Fibroblast of the aortic adventitia (primary cell): ENCODE results near the gene PCDH1. TPM values are rescaled to one million over a fixed set of nuclear protein-coding genes. Genes with fewer than 3 reads are reported as not detected.

Source experiments
- DNase-seq: peaks from one replicate; pipeline ENCODE4 v3.0.0-alpha.2; 2010; ENCODE audit warnings: low read depth
- H3K4me3 ChIP-seq: 2 replicates; pipeline ENCODE4 v1.5.1; 2011; ENCODE audit warnings: low read depth, mild to moderate bottlenecking, control low read depth, low read length, moderate library complexity
- CTCF ChIP-seq: IDR thresholded peaks from 2 replicates; pipeline ENCODE4 v1.5.1; 2011; ENCODE audit warnings: mild to moderate bottlenecking, low read length, control low read depth, inconsistent platforms; ENCODE audit not compliant: insufficient read depth
- total RNA-seq: library from RNA; depleted of rRNA; stranded (reverse); fragments of >200 nt; gene quantifications from 2 replicates; pipeline ENCODE4 v1.2.3, GENCODE V29; 2012; ENCODE audit warnings: low replicate concordance

PCDH1 gene
- total RNA-seq, 1 donor = 0.90 TPM

GRCh38 chr5:141855265-141856036 lies 22.8 kb downstream of the PCDH1 start:
- TF ChIP-seq CTCF = no peak
- no peak for DNase-seq
- no peak overlapping the region for H3K4me3 ChIP-seq

- no peak overlapping the region for H3K4me3 ChIP-seq
- TF ChIP-seq CTCF = no peak
- DNase-seq = no peak
These were observed 24.1 kb downstream of the PCDH1 start for GRCh38 chr5:141853895-141854626.

GRCh38 chr5:141852448-141852847 lies 25.8 kb downstream of the PCDH1 start:
- H3K4me3 ChIP-seq = no peak overlapping the region
- no peak for DNase-seq
- TF ChIP-seq CTCF = no peak

DNA sequence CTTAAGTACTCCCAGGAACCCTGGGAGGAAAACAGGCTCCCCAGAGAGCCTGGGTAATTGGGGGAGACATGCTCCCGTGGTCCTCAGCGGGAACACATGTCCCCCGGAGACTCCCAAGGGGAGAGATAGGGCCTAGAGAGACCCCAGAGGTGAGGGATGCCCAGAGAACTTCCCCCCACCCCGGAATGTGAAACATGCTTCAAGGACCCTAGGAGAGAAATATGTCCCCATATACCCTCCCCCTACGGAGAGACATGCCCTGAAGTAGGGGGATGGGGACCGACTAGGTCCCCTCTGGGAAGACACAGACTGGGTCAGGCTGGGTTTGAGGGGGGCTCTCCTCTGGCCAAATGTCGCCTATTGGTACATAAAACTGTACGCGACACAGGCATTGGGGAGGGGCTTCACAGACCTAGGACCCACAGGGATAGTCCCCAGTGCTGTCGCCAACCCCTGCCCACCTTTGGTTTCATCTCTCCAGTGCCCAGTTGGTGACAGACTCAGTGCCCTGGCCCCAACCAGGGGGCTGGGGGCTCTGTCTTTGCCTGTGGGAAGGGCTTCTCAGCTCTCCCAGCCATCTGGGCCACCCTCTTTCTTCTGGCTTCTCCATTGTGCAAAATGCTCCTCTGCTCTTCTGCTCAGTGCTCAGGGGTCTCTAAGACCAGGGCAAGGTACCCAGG lies 26.9 kb downstream of the PCDH1 start:
- DNase-seq = no peak
- no peak for TF ChIP-seq CTCF
- no peak overlapping the region for H3K4me3 ChIP-seq

- DNase-seq = no peak
- no peak overlapping the region for H3K4me3 ChIP-seq
These were observed 27.4 kb downstream of the PCDH1 start for GRCh38 chr5:141850786-141851185.

More at GRCh38 chr5:141850786-141851185, 27.4 kb downstream of the PCDH1 start:
- no peak for TF ChIP-seq CTCF
